SU-DHL-6 (cell line): ENCODE measurements around the gene NTM.

ENCODE experiments used
- H2AFZ ChIP-seq: fragments of 200-600 bp; sonication (generic); 2 replicates; pipeline ENCODE4 v1.6.1; 2014; ENCODE audit warnings: low read depth, mild to moderate bottlenecking, moderate library complexity, mixed read lengths, antibody characterized with exemption, low read length; ENCODE audit not compliant: severe bottlenecking
- H3F3A ChIP-seq: fragments of 200-600 bp; shearing (Covaris generic); 2 replicates; pipeline ENCODE4 v1.6.0; 2016; ENCODE audit warnings: antibody characterized with exemption, mild to moderate bottlenecking; ENCODE audit not compliant: insufficient read depth
- H3K27ac ChIP-seq: fragments of 200-600 bp; sonication (generic); 2 replicates; pipeline ENCODE4 v1.5.1; 2016; ENCODE audit warnings: low read depth, mild to moderate bottlenecking, low read length, moderate library complexity, mixed read lengths
- H3K27me3 ChIP-seq: fragments of 200-600 bp; sonication (generic), shearing (Covaris generic); 2 replicates; pipeline ENCODE4 v1.6.0; 2014; ENCODE audit warnings: mild to moderate bottlenecking, low read length
- H3K36me3 ChIP-seq: fragments of 200-600 bp; sonication (generic); 2 replicates; pipeline ENCODE4 v1.6.1; 2014; ENCODE audit warnings: mild to moderate bottlenecking, low read length, mixed read lengths
- H3K4me2 ChIP-seq: fragments of 300-600, 200-600 bp; shearing (Covaris generic), sonication (generic); 2 replicates; pipeline ENCODE4 v1.6.0; 2014; ENCODE audit warnings: low read length, low read depth, mild to moderate bottlenecking; ENCODE audit not compliant: poor library complexity, severe bottlenecking
- H3K4me3 ChIP-seq: fragments of 200-600 bp; sonication (generic); 2 replicates; pipeline ENCODE4 v1.5.1; 2014; ENCODE audit warnings: antibody characterized with exemption, low read length, mild to moderate bottlenecking, mixed read lengths; ENCODE audit not compliant: insufficient read depth, poor library complexity, severe bottlenecking
- H3K79me2 ChIP-seq: fragments of 200-600 bp; sonication (generic); 2 replicates; pipeline ENCODE4 v1.6.1; 2014; ENCODE audit warnings: mild to moderate bottlenecking, low read length, moderate library complexity; ENCODE audit not compliant: insufficient read depth
- H3K9ac ChIP-seq: fragments of 200-600 bp; sonication (generic); 2 replicates; pipeline ENCODE4 v1.7.0; 2014; ENCODE audit warnings: mild to moderate bottlenecking, low read length
- H3K9me2 ChIP-seq: fragments of 200-600 bp; sonication (generic); replicated peaks from 2 replicates; pipeline ENCODE4 v1.6.1; 2014; ENCODE audit warnings: low read length; ENCODE audit not compliant: insufficient read depth
- H3K9me3 ChIP-seq: fragments of 200-600 bp; sonication (generic); 2 replicates; pipeline ENCODE4 v1.6.1; 2014; ENCODE audit warnings: low read length, mixed read lengths; ENCODE audit not compliant: insufficient read depth
- H4K20me1 ChIP-seq: fragments of 200-600 bp; sonication (generic); 2 replicates; pipeline ENCODE4 v1.6.1; 2014; ENCODE audit warnings: low read depth, mild to moderate bottlenecking, antibody characterized with exemption, low read length, moderate library complexity, mixed read lengths
- EZH2phosphoT487 ChIP-seq: fragments of 200-600 bp; sonication (generic), shearing (Covaris generic); conservative IDR thresholded peaks from 2 replicates; pipeline ENCODE4 v1.6.1; 2018; ENCODE audit warnings: mild to moderate bottlenecking, antibody characterized with exemption, low read length, moderate library complexity, mixed read lengths
- TF ChIP-seq, protein P1 (sequence below): fragments of 200-600 bp; sonication (generic); IDR thresholded peaks from one replicate; pipeline ENCODE4 v1.5.1; 2017; ENCODE audit warnings: antibody characterized with exemption, mild to moderate bottlenecking, low read length, moderate library complexity; ENCODE audit not compliant: insufficient read depth, poor library complexity, severe bottlenecking

NTM gene

DNA sequence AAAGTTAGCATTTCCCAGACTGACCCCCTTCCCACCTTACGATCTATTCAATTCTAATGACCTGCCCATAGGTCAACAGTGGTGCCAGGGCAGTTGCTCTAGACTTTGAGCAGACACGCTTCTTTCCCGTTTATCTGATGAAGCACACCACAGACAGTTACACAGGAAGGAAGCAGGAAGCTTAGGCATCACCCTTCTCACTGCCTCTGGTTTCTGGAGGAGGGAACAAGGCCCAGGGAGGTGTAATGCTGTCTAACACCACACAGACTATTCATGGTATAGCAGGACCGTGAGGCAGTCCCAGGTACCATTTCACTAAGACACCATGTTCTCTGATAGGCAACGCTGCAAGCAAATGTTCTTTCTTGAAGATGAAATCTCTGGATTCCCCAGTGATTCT is 279.4 kb downstream of the NTM start:
- H3K9me2 ChIP-seq: no peaks in the 10 kb centered on the region
- no peaks in the 10 kb centered on the region for H3K36me3 ChIP-seq
- no peak for TF ChIP-seq EZH2phosphoT487
- TF ChIP-seq, protein P1, sequence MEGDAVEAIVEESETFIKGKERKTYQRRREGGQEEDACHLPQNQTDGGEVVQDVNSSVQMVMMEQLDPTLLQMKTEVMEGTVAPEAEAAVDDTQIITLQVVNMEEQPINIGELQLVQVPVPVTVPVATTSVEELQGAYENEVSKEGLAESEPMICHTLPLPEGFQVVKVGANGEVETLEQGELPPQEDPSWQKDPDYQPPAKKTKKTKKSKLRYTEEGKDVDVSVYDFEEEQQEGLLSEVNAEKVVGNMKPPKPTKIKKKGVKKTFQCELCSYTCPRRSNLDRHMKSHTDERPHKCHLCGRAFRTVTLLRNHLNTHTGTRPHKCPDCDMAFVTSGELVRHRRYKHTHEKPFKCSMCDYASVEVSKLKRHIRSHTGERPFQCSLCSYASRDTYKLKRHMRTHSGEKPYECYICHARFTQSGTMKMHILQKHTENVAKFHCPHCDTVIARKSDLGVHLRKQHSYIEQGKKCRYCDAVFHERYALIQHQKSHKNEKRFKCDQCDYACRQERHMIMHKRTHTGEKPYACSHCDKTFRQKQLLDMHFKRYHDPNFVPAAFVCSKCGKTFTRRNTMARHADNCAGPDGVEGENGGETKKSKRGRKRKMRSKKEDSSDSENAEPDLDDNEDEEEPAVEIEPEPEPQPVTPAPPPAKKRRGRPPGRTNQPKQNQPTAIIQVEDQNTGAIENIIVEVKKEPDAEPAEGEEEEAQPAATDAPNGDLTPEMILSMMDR: no peak
- H3K79me2 ChIP-seq: no peaks in the 10 kb centered on the region
- no peak overlapping the region for H3K4me3 ChIP-seq
- H3K9me3 ChIP-seq: no peaks in the 10 kb centered on the region
- no peak overlapping the region for H3K27ac ChIP-seq
- no peak overlapping the region for H3K4me2 ChIP-seq
- no peaks in the 10 kb centered on the region for H4K20me1 ChIP-seq
- no peaks in the 10 kb centered on the region for H3F3A ChIP-seq
- no peak overlapping the region for H2AFZ ChIP-seq
- H3K27me3 ChIP-seq: no peaks in the 10 kb centered on the region
- no peak overlapping the region for H3K9ac ChIP-seq

DNA sequence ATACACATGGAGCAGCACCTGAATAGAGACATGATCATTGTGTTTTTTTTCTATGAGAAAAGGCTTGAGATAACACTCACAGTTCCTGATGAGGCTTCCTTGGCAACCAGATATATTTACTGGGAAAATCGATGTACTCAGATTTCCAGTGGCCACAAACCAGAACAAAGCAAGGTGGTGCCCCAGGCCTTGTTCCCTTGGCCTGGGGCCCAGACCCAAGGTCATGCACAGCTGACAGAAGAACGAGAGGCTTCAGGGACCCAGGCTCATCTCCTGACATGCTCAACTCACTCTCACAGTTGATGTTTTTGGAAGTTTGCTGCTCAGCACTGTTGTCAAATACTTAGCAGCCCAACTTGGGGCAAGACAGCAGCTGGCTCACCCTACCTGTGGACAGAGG is 281.8 kb downstream of the NTM start:
- Histone ChIP-seq H3K9me2 (no peaks in the 10 kb centered on the region), H3K4me2 (no peak overlapping the region)
- TF ChIP-seq, protein P1: no peak
- TF ChIP-seq EZH2phosphoT487: no peak

DNA sequence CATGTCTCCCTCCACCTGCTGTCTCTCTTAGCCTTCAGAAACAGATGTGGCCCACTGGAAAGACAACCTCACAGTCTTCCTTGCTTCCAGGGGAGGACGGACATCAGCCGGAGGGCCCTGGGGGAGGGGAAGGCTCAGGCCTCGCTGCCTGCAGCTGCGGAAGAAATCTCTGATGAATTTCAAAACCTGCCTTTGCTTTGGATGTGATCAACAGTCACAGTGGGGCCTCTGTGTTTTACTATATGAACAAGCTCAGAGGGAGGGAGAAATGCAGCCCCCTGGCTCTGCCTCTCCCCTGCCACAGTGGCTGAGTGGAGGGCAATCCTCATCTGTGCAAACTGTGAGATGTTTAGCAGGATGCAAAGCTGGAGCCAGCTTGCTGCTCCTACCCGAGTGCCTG is 282.8 kb downstream of the NTM start:
- Histone ChIP-seq H3K27ac (no peak overlapping the region), H4K20me1 (no peaks in the 10 kb centered on the region), H3K9me2 (no peaks in the 10 kb centered on the region), H3F3A (no peaks in the 10 kb centered on the region), H3K27me3 (no peaks in the 10 kb centered on the region), H2AFZ (no peak overlapping the region), H3K9me3 (no peaks in the 10 kb centered on the region), H3K36me3 (no peaks in the 10 kb centered on the region), H3K9ac (no peak overlapping the region), H3K4me3 (no peak overlapping the region), H3K4me2 (no peak overlapping the region), H3K79me2 (no peaks in the 10 kb centered on the region)
- TF ChIP-seq, protein P1: no peak
- TF ChIP-seq EZH2phosphoT487: no peak

More for the DNA sequence above, 281.8 kb downstream of the NTM start:
- H3K27me3 ChIP-seq: no peaks in the 10 kb centered on the region
- H3K9ac ChIP-seq: no peak overlapping the region
- H3K4me3 ChIP-seq: no peak overlapping the region
- H3F3A ChIP-seq: no peaks in the 10 kb centered on the region
- H4K20me1 ChIP-seq: no peaks in the 10 kb centered on the region
- H3K27ac ChIP-seq: no peak overlapping the region
- H2AFZ ChIP-seq: no peak overlapping the region
- no peaks in the 10 kb centered on the region for H3K36me3 ChIP-seq
- no peaks in the 10 kb centered on the region for H3K79me2 ChIP-seq
- H3K9me3 ChIP-seq: no peaks in the 10 kb centered on the region
